Measurements from ENCODE around the gene MIDN.

MIDN gene

DNA sequence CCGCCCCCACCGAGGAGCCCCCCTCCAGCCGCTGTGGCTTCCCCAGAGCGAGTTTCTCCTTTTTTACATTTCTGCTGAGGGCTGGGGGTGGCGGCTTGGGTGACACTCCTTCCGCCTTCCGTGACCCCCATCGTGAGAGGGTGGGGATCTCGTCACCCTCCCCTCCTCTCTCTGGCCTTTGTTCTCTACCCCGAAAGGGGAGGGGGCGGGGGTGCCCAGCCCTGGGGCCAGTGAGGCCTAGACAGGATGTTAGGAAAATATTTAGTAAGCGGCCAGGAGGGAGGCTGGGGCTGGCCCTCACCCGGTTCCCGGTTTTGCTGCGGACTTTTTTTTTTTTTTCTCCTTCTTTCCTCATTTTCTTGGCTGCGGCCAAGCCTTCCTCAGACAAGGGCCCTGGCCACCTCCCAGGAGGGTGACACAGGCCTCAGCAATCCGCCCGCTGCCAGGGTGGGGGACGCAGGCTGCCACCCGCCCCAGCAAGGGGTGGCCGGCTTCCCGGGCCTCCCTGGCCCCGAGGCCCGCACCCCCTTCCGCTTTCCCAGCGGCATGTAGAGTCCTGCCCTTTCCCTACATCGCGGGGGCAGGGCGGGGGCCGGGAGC lies 3.9 kb downstream of the MIDN start:
- no peak overlapping the region for H3K27ac ChIP-seq (ENCODE audit: low read length)
- H3K79me2 ChIP-seq (ENCODE audit: low read length) = peaks cover 30% of the 10 kb centered on the region
- H3K4me2 ChIP-seq (ENCODE audit: low read depth, low read length) = no peak overlapping the region

DNA sequence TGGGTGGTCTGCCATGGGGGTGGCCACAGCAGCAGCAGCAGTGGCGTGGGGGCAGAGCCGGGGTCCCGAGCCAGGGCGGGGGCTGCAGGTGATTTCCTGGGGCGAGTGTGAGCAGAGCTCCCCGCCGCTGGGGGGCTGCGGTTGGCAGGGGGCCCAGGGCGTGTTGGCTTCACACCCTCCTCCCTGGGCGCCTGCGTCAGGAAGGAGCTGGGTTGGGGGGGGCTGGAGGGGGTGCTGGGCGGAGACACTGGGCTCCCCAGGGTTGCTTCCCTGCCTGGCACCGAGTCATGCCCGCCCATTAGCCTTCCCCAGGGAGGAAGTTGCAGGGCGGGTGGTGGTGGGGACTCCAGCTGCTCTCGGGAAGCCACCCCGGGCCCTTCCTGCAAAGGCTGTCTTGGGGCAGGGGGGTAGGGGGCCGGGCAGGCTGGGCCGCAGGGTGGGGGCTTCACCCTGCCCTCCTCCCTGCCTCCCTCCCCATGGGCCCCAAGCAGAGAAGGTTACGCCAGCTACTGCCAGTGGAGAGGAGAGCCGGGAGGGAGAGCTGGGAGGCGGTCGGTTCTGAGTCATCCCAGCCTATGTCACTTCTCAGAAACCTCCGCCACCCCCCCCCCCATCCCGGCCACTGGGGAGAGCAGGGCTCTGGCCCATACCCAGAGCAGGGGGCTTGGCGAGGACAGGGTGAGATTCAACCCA lies 4.6 kb downstream of the MIDN start:
- no peaks in the 10 kb centered on the region for H4K20me1 ChIP-seq (ENCODE audit: insufficient read depth, low read length)
- no peak for DNase-seq
- peaks cover 1% of the 10 kb centered on the region for H3K4me1 ChIP-seq (ENCODE audit: low read length)
- no peak overlapping the region for H3K4me3 ChIP-seq (ENCODE audit: low read length)
- no peaks in the 10 kb centered on the region for H3K27me3 ChIP-seq (replicated peaks; ENCODE audit: insufficient read depth, low read length)
- H3K9me2 ChIP-seq (replicated peaks; ENCODE audit: insufficient read depth, low read length) = no peaks in the 10 kb centered on the region
- no peak overlapping the region for H3K9ac ChIP-seq (ENCODE audit: low read length)
- no peak overlapping the region for H3K27ac ChIP-seq (ENCODE audit: low read length)
- TF ChIP-seq, protein P1, sequence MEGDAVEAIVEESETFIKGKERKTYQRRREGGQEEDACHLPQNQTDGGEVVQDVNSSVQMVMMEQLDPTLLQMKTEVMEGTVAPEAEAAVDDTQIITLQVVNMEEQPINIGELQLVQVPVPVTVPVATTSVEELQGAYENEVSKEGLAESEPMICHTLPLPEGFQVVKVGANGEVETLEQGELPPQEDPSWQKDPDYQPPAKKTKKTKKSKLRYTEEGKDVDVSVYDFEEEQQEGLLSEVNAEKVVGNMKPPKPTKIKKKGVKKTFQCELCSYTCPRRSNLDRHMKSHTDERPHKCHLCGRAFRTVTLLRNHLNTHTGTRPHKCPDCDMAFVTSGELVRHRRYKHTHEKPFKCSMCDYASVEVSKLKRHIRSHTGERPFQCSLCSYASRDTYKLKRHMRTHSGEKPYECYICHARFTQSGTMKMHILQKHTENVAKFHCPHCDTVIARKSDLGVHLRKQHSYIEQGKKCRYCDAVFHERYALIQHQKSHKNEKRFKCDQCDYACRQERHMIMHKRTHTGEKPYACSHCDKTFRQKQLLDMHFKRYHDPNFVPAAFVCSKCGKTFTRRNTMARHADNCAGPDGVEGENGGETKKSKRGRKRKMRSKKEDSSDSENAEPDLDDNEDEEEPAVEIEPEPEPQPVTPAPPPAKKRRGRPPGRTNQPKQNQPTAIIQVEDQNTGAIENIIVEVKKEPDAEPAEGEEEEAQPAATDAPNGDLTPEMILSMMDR (IDR thresholded peaks at IDR 0.05; ENCODE audit: low read length) = no peak
- no peaks in the 10 kb centered on the region for H3K9me3 ChIP-seq (replicated peaks; ENCODE audit: insufficient read depth, low read length)
- H2AFZ ChIP-seq (ENCODE audit: low read length) = no peak overlapping the region
- H3K36me3 ChIP-seq (replicated peaks; ENCODE audit: insufficient read depth, low read length) = peaks cover 12% of the 10 kb centered on the region; the same call in 1 of the 2 replicates
- H3K4me2 ChIP-seq (ENCODE audit: low read depth, low read length) = no peak overlapping the region
- peaks cover 30% of the 10 kb centered on the region for H3K79me2 ChIP-seq (ENCODE audit: low read length)
- H3F3A ChIP-seq (ENCODE audit: insufficient read depth, low read length) = peaks cover 7% of the 10 kb centered on the region; the same call in 1 of the 2 replicates

More for the DNA sequence above, 3.9 kb downstream of the MIDN start:
- Histone ChIP-seq H2AFZ (ENCODE audit: low read length) (no peak overlapping the region), H3K36me3 (replicated peaks; ENCODE audit: insufficient read depth, low read length) (peaks cover 12% of the 10 kb centered on the region; the same call in 1 of the 2 replicates), H4K20me1 (ENCODE audit: insufficient read depth, low read length) (no peaks in the 10 kb centered on the region), H3K4me3 (ENCODE audit: low read length) (no peak overlapping the region), H3K4me1 (ENCODE audit: low read length) (peaks cover 8% of the 10 kb centered on the region), H3F3A (ENCODE audit: insufficient read depth, low read length) (peaks cover 13% of the 10 kb centered on the region), H3K9me2 (replicated peaks; ENCODE audit: insufficient read depth, low read length) (no peaks in the 10 kb centered on the region), H3K9ac (ENCODE audit: low read length) (no peak overlapping the region), H3K9me3 (replicated peaks; ENCODE audit: insufficient read depth, low read length) (no peaks in the 10 kb centered on the region), H3K27me3 (replicated peaks; ENCODE audit: insufficient read depth, low read length) (no peaks in the 10 kb centered on the region)
- TF ChIP-seq EZH2 (optimal IDR thresholded peaks at IDR 0.05; ENCODE audit: low read depth, low read length) (no peak), EZH2phosphoT487 (IDR thresholded peaks at IDR 0.05; ENCODE audit: low read length) (no peak)
- TF ChIP-seq, protein P1 (IDR thresholded peaks at IDR 0.05; ENCODE audit: low read length) = no peak
- DNase-seq = no peak

DNA sequence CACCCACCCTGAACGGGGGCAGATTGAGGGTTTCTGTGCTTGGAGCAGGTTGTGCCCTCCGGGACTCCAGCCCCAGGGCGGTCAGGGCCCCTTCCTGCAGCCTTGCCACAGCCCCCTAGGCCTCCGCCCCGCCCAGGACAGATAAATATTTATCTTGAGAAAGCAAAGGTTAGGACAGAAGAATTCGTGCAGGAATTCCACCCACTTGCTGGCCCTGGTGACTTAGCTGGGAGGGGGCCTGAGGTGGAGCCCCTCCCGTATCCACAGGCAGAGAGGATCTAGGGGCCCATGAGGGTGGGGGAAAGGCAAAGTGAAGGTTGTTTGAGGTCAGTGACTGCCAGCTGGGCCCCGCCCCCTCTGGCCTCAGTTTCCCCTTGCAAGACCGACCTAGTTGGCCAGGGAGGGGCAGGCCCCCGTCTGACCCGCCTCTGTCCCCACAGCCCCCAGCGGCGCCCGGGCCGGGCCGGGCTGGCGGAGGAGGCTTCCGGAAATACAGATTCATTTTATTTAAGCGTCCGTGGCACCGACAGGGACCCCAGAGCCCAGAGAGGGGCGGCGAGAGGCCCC lies 5.2 kb downstream of the MIDN start:
- H4K20me1 ChIP-seq (ENCODE audit: insufficient read depth, low read length) = no peaks in the 10 kb centered on the region
- H3K4me3 ChIP-seq (ENCODE audit: low read length) = no peak overlapping the region
- no peak overlapping the region for H3K4me2 ChIP-seq (ENCODE audit: low read depth, low read length)
- no peak overlapping the region for H3K27ac ChIP-seq (ENCODE audit: low read length)
- H3K27me3 ChIP-seq (replicated peaks; ENCODE audit: insufficient read depth, low read length) = no peaks in the 10 kb centered on the region
- no peak overlapping the region for H3K9ac ChIP-seq (ENCODE audit: low read length)
- H3K9me3 ChIP-seq (replicated peaks; ENCODE audit: insufficient read depth, low read length) = no peaks in the 10 kb centered on the region
- H3F3A ChIP-seq (ENCODE audit: insufficient read depth, low read length) = peaks cover 3% of the 10 kb centered on the region; the same call in 1 of the 2 replicates
- DNase-seq = no peak
- H3K36me3 ChIP-seq (replicated peaks; ENCODE audit: insufficient read depth, low read length) = peaks cover 12% of the 10 kb centered on the region; the same call in 1 of the 2 replicates
- peaks cover 34% of the 10 kb centered on the region for H3K79me2 ChIP-seq (ENCODE audit: low read length)
- H3K9me2 ChIP-seq (replicated peaks; ENCODE audit: insufficient read depth, low read length) = no peaks in the 10 kb centered on the region
- TF ChIP-seq EZH2 (optimal IDR thresholded peaks at IDR 0.05; ENCODE audit: low read depth, low read length) (no peak), EZH2phosphoT487 (IDR thresholded peaks at IDR 0.05; ENCODE audit: low read length) (no peak)
- TF ChIP-seq, protein P1 (IDR thresholded peaks at IDR 0.05; ENCODE audit: low read length) = no peak
- H2AFZ ChIP-seq (ENCODE audit: low read length) = no peak overlapping the region
- peaks cover 4% of the 10 kb centered on the region; the same call in 1 of the 2 replicates for H3K4me1 ChIP-seq (ENCODE audit: low read length)

Data from MM.1S (cell line).